Daoy (cell line): Measurements from ENCODE around the gene ATAD5. TPM values are rescaled to one million over a fixed set of nuclear protein-coding genes. Genes with fewer than 3 reads are reported as not detected.
"Not testable (repeated sequence)": the region's sequence is repeated elsewhere in the genome, so short reads cannot be mapped to it uniquely, and the experiment has no call there.

Experiments
- DNase-seq: peaks from one replicate; pipeline ENCODE4 v3.0.0-alpha.2; 2015; ENCODE audit warnings: low read depth
- total RNA-seq: library from RNA; depleted of rRNA; stranded (reverse); fragments of >200 nt; shearing (Covaris generic); gene quantifications from 2 replicates; pipeline ENCODE4 v1.2.3, GENCODE V29; 2014; rRNA removed

The ATAD5 gene
- 9.7 and 11.0 TPM in 2 replicates for total RNA-seq

- DNase-seq, result peak; percentile 95
These were observed at the start of gene ATAD5 for GRCh38 chr17:30831663-30832437. TSS of gene ATAD5 (plus strand) at chr17:30831966. CDS start at chr17:30832348, 382 bp downstream.

GRCh38 chr17:30782206-30782605 is 49.6 kb upstream of the ATAD5 start:
- no peak for DNase-seq

GRCh38 chr17:30788918-30789317 is 42.8 kb upstream of the ATAD5 start:
- no peak for DNase-seq

GRCh38 chr17:30790279-30790678 is 41.5 kb upstream of the ATAD5 start:
- no peak for DNase-seq

- no peak for DNase-seq
These were observed 38.3 kb upstream of the ATAD5 start for GRCh38 chr17:30793282-30793977.

- no peak for DNase-seq
These were observed 37.4 kb upstream of the ATAD5 start for GRCh38 chr17:30794372-30794771.

- no peak for DNase-seq
These were observed 35.8 kb upstream of the ATAD5 start for GRCh38 chr17:30796016-30796415.

- no peak for DNase-seq
These were observed 30.1 kb upstream of the ATAD5 start for GRCh38 chr17:30801671-30802070.

GRCh38 chr17:30805944-30806456 is 25.8 kb upstream of the ATAD5 start:
- DNase-seq, result no peak

GRCh38 chr17:30807896-30808295 is 23.9 kb upstream of the ATAD5 start:
- DNase-seq, result no peak

- no peak for DNase-seq
These were observed 22.9 kb upstream of the ATAD5 start for GRCh38 chr17:30808785-30809286.

GRCh38 chr17:30809867-30810266 is 21.9 kb upstream of the ATAD5 start:
- no peak for DNase-seq

- peak; percentile 9 for DNase-seq
These were observed 19.3 kb upstream of the ATAD5 start for GRCh38 chr17:30812218-30813177.

GRCh38 chr17:30814236-30814635 is 17.5 kb upstream of the ATAD5 start:
- DNase-seq, result not testable (repeated sequence)

- DNase-seq, result not testable (repeated sequence)
These were observed 16.9 kb upstream of the ATAD5 start for GRCh38 chr17:30814860-30815259.

- DNase-seq, result no peak
These were observed 15.6 kb upstream of the ATAD5 start for GRCh38 chr17:30816165-30816564.

- no peak for DNase-seq
These were observed 11.6 kb upstream of the ATAD5 start for GRCh38 chr17:30819971-30820705.

GRCh38 chr17:30821871-30822723 is 9.7 kb upstream of the ATAD5 start:
- DNase-seq, result no peak

- DNase-seq, result not testable (repeated sequence)
These were observed 8.8 kb upstream of the ATAD5 start for GRCh38 chr17:30822919-30823318.

GRCh38 chr17:30823421-30823820 is 8.3 kb upstream of the ATAD5 start:
- no peak for DNase-seq
